GF-D8 (cell line): ENCODE results near the gene NUAK2.
A peak's percentile ranks its signal among the peaks of the same experiment; 100 is the strongest.

ENCODE experiments used
- DNase-seq: peaks from one replicate; lab custom pipeline; 2025; lab: John Stamatoyannopoulos, UW

The NUAK2 gene

DNA sequence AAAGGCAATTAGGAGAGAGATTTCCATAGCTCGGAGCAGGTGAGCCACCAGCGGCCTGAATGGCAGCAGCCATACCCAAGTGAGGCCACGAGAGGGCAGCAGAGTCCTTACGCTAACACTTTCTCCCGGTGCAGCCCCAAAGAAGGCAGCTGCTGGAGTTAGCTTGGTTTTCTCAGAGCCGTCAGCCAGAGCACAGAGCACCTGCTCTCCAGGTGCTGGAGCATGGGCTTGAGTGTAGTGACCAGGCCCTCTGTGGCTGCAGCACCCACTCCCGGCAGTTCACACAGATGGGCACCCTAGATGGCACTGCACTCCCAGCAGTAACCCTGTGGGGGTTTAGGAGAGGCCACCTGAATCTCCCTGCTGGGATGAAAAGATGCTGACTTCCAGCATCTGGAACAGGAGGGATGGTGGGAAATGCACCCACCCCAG, 48.0 kb downstream of the NUAK2 start:
- peak; percentile 20 for DNase-seq

DNA sequence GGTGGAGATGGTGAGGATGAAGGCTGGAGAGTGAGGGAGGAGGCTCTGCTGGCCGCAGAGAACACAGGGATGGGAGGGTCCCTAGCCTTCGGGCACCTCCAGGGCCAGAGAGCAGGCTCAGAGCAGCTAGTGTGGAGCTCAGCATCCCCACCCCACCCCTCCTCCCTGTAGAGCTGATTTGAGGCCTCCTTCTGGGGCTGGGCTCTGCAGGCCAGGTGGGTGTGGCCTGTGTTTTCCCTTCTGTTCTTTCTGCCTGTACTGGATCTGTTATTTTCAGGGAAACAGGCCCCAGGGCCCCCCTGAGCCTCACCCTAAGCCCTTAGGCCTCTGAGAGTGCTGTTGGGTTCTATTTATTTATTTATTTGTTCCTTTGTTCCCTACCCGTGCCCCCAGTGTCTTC, 49.0 kb downstream of the NUAK2 start:
- no peak for DNase-seq

DNA sequence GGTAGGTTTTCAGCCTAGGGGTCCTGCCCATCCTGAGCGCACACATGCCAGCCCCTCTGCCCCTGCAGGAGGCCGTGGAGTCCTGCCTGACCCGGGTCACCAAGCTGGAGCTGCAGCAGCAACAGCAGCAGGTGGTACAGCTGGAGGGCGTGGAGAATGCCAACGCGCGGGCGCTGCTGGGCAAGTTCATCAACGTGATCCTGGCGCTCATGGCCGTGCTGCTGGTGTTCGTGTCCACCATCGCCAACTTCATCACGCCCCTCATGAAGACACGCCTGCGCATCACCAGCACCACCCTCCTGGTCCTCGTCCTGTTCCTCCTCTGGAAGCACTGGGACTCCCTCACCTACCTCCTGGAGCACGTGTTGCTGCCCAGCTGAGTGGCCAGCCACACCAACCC, 49.8 kb downstream of the NUAK2 start:
- no peak for DNase-seq

DNA sequence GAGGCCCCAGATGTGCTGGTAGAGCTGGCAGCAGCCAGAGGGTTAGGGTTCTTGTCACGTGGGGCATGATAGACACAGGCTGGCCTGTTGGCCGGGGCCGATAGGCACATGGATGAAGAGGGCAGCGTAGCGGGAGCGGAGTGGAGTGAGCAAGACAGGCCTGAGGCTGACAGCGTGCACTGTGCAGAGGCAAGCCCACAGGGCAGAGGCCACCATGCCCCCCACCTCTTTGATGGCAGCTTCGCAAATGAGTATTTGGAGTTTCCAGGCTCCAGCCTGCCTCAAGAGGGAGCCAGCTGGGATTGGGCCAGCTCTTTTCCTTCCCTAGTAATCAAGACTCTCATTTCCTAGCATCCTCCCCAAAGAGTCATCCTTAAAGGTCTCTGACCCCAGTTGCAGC, 50.3 kb downstream of the NUAK2 start:
- DNase-seq = no peak

DNA sequence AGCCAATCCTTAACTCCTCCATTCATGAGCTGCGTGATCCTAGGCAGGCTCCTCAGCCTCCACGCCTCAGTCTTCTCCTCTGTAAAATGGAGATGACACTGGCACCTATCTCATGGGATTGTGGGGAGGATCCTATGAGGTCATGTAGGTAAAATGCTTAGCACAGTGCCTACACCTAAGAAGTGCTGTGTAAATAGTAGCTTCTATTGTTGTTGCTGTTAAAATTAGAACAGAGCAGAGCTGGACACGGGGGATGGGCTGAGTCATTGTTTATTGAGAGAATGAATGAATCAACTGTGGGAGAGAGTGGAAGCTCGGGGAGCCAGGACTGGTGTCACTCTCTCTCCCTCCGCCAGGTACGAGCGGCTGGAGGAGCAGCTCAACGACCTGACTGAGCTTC, 50.8 kb downstream of the NUAK2 start:
- no peak for DNase-seq

DNA sequence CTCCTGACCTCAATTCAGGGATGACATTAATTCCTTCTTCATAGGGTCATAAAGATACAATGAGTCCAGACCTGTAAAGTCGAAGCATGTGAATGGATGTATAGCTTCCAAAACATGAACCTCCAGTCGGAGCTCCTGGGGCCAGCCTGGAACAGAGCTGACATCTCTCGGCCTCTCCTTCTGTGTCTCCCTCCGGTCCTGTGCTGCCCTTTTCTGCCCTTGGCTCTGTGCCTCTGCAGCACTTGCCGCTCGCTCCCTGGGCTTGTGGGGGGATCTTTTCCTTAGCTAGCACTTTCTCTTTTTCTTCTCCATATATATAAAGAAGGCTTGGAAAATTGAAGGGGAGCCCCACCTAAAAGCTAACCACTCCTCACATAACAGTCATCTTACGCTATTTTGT, 51.3 kb downstream of the NUAK2 start:
- no peak for DNase-seq

DNA sequence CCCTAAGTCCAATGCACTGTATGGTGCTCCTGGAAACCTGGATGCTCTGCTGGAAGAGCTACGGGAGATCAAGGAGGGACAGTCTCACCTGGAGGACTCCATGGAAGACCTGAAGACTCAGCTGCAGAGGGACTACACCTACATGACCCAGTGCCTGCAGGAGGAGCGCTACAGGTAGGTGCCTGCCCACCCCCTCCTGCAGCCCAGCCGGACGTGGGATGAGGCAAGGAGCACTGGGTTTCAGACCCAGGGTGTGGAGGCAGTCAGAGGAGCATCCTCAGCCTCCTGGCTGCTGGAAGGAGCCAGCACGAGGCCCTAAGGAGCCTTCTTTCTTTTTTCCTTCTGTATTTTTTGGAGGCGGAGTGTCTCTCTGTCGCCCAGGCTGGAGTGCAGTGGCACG, 51.8 kb downstream of the NUAK2 start:
- no peak for DNase-seq

DNA sequence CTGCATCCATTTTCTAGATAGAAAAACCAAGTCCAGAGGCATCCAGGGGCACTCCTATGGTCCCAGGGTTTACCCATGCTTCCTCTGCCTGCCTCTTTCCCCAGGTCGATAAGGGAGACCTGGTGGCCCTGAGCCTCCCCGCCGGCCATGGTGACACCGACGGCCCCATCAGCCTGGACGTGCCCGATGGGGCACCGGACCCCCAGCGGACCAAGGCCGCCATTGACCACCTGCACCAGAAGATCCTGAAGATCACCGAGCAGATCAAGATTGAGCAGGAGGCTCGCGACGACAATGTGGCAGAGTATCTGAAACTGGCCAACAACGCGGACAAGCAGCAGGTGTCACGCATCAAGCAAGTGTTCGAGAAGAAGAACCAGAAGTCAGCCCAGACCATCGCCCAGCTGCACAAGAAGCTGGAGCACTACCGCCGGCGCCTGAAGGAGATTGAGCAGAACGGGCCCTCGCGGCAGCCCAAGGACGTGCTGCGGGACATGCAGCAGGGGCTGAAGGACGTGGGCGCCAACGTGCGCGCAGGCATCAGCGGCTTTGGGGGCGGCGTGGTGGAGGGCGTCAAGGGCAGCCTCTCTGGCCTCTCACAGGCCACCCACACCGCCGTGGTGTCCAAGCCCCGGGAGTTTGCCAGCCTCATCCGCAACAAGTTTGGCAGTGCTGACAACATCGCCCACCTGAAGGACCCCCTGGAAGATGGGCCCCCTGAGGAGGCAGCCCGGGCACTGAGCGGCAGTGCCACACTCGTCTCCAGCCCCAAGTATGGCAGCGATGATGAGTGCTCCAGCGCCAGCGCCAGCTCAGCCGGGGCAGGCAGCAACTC, 52.5 kb downstream of the NUAK2 start:
- DNase-seq = no peak

DNA sequence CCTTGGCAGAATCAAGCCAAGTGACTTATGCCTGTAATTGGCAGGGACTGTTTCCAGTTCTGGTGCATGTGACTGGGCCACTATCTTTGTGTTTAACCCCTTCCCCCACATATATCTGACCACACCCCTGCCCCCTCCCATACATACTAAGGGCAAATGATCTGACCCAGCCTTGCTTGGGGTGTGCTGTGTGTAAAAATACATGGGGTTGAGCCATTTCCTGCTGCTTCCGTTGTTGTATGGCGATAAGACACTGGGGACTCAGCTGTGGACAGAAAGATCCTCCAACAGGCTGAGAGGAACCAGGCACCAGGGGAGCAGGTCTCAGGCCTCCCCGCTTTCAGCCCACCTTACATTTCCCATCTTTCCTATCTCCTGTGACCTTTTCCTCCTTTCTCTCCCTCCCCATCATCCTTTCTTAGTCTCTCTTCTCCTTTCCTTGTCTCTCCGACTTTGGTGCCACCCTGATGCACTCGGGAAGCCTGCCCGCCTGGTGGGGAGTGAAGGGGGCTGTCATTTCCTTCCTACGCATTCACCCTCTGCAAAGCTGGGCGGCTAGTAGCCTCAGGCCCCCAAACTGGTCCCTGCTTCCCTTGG, 54.1 kb downstream of the NUAK2 start:
- DNase-seq = peak; percentile 55

DNA sequence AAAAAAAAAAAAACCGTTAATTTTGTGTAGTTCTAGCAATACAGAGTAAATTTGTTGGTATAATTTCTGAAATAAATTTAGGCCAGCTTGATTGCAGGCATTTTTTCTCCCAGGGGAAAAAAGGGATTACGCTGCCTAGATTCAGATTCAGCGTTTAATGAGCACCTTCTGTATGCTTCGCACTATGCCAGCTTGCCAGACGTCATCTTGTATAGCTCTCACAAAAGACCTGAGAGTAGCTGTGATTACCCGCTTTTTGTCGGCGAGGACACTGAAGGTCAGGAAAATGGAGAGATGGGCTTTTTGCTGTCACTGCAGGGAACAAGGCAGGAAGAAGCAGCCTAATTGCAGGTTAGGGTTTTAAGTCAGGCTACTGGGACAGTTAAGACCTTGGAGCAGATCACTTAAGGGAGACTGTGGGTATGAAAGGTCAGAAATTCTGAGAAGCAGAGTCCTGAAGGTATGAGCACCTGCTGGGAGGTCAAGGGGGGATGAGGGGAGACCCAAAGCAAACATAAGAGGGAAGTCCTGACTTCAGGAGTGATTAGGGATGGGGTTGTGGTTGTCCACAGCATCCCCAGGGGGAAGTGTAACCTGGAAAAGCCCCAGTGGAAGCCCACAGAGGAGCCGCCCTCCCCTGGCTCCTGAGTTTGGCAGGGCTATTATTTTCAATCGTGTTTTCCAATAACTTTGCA, 54.8 kb downstream of the NUAK2 start:
- no peak for DNase-seq

DNA sequence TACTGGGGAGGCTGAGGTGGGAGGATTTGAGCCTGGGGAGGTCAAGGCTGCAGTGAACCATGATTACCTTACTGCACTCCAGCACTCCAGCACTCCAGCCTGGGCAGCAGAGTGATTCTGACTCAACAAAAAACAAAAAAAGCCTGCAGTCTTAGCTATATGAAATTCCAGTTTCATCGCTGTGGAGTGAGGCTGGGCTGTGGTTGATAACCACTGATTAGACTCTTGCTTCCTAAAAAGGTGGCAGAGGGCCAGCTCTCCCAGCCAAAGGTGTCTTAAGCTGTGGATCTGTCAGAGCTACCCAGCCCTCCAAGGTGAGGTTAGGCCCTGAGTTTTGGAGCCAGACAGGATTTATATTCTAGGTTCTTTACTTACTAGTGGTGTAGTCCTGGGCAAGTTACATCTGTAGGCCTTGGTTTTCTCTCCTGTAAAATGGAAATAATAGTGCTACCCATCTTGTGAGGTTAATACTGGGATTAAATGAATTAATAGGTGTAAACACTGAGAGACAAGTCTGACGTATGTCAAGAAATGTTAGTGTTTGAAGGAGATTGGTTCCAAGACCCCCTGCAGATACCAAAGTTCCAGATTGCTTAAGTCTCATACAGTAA, 57.9 kb downstream of the NUAK2 start:
- no peak for DNase-seq

DNA sequence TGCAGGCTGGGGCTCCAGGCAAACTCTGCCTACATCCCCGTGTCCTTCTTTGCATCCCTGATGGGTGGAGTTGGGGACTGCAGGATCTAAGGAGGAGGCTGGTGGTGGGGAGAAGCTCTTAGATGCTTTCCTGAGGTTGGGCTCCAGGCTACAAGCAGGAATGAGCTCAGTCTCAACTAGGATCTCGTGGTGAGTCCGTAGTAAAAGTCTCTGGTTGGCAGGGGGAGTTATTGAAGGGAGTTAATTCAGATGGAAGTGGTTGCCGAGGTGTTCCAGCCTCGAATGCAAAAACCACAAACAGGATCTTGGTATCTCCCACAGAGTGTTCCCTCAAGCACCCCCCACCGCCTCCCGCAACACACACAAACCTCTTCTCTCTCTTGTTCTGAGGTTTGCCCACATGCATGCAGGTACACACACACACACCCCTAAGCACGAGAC, 58.8 kb downstream of the NUAK2 start:
- DNase-seq = no peak

DNA sequence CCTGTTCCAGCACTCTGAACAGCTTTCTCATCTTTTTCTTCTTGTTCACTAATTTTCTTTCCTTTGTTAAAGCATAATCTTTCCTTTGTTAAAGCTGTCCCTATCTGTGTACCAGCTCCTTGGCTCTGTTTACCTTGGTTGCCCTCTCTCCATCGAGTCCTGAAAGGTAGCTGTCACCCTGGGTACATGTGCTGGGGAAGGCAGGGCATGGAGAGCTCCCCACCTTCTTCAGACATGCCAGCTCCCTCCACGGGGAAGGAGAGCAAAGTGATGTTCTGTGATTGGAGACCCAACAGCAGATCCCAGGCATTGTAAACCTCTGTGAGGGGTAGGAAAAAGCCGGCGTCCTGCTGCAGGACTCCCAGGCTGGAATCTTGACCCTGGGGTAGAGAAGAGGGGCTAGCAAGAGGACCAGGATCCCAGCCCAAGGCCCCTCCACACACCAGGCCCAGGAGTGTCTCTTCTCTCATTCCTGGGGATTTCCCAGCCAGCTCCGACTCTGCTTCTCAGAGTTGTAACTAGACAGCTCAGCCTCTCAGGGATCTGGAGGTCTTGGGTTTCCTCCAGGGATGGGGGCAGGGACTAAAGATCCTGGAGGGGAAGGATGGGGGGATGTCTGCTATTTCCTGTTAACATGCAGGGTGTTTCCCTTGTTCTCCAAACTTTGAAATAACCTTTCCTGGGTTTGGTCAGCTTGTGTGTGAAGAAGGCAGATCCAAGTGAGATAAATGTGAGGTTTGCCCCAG, 59.4 kb downstream of the NUAK2 start:
- DNase-seq = no peak

DNA sequence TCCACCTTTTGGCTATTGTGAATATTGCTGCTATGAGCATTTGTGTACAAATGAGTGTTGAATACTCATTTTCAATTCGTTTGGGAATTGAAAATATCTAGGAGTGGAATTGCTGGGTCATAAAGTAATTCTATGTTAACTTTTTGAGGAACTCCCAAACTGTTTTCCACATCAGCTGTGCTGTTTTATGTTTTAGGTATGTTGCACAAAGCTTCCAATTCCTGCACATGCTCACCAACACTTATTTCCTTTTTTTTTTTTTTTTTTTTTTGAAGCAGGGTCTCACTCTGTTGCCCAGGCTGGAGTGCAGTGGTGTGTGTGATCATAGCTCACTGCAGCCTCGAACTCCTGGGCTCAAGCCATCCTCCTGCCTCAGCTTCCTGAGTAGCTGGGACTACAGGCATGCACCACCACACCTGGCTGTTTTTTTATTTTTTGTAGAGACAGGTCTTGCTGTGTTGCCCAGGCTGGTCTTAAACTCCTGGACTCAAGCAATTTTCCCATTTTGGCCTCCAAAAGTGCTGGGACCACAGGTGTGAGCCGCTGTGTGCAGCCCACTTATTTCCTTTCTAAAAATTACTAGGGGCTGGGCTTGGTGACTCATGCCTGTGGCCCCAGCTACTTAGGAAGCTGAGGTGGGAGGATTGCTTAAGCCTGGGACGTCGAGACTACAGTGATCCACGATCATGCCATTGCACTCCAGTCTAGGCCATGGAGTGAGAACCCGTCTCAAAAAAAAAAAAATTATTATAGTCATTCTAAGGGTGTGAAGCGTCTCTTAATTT, 60.4 kb downstream of the NUAK2 start:
- peak; percentile 35 for DNase-seq

DNA sequence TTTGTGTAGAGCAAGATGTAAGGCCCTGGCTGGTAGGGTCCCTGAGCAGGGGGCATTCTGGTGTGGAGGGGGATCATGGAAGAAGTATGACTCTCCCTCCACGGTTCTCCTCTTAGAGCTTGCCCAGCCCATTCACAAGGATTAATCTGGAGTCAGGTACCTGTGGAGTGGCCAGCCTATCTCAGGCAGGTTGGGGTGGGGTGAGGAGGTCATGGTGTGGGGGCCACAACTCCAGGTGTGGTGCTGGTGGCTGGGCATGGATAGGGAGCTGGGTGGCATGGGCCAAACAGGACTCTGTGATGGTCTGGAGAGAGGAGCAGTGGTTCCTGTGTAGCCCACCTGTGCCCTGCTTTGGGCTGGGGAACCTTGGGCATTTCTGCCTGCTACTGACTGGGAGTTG, 61.5 kb downstream of the NUAK2 start:
- DNase-seq = no peak

DNA sequence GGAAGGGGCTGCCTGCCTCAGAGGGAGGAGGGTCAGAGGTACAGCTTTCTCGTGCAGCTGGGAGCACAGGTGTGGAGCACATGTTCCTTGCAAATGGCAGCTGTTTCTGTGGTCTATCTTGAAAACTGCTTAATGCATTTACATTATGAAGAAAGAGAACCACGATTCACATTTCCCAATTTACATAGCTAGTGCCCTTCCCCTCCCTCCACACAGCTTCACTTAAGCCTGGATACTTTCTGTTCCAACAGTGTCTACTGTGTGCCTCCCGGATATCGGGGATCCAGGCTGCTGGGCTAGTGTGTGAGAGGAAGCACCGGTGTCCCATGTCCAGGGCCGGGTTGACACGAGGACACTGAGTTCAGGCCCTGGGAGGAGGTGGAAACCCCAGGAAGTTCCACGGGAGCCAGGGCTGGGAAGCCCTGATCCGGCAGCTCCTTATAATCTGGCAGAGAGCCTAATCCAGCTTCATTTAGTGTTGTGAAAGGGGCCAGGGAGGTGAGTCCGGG, 62.2 kb downstream of the NUAK2 start:
- peak; percentile 15 for DNase-seq

DNA sequence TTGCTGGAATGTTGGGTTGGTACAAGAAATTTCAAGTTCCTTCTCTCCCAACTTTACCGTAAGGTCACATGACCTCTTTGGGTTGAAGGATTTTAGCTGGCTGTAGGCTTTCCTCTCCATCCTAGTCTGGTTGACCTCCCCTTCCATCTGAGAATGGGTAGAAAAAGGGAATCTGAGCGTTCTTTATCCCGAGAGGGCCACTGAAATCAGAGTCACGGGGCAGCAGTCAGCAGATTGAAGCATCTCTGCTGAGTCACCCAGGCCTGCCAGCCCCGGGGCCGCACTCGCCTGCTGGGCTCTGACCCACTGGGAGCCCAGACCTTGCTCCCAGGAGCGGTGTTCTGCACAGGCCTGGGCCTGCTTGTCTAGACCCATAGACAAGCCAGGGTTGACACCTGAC, 62.8 kb downstream of the NUAK2 start:
- DNase-seq = no peak

DNA sequence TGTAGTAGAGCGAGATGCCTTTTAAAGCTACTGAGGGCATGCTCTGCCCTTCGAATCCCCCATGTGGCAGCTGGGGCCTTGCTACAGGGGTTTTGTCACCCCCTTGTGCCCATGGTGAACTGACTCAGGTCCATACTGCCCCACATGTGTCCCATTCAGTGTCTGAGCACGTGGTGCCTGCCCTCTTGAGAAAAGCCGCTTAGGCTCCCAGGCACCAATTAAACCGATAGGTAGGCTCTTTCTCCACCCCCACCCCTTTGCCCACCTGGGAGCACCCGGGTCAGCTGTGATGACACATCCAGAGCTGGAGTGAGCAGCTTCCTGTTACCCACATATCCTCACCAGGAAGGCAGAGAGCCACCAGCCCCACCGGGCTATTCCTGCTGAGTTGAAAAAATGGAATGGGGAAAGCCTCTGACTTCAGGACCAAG, 63.3 kb downstream of the NUAK2 start:
- no peak for DNase-seq

DNA sequence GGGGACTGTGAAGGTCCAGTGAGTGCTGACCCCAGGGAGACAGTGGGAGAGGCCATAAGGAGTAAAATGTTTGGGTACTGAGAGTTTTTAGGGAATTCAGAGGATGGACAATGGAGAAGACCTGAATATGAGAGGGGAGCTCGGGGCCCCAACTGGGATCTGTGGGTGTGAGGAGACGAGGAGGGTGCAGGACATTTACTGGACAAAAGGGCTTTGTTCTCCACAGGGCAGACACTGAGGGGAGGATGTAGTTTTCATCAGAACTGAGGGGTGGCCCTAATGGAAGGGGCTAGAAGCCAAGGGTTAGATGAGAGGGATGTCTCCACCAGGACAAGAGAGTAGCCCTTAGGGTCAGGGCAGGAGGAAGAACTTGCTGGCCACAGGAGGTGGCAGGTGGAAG, 63.8 kb downstream of the NUAK2 start:
- DNase-seq = no peak

DNA sequence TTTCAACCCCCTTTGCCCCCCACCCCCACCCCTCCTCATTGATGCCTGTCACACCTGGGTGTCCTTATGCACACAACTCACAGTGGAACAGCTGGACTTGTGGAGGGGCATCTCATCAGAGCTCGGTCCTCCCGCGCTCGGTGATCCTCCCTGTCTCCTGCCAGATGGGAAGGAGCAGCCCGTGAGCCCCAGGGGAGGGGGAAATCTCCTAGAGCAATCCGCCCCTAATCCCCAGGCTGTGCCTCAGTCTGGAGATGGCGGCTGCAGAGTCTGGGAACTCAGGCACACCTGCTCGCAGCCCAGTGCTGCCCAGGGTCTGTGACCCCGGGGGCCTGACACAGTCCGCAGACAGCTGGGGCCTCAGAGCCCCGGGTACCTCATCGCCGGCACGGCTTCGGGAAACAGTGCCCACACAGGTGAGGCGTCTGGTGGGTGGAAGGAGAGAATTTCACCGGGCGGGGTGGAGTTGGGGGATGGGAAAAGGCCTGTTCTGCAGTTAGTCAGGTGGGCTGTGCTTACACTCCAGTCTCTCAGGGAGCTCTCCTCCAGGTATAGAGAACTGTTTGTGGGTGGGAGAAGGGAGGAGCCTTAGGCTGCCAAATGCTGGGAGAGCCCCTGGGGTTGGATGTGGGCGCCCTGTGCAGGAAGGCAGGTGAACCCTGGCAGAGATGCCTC, 64.5 kb downstream of the NUAK2 start:
- no peak for DNase-seq
